ENCODE data around the gene PTF1A.

PTF1A gene

GRCh38 chr10:23186697-23187096 lies 5.4 kb upstream of the PTF1A start:
- no peak for DNase-seq (ENCODE audit: low spot score)

- DNase-seq (ENCODE audit: low spot score), result no peak
Measured at GRCh38 chr10:23187155-23187554, 5.0 kb upstream of the PTF1A start.

GRCh38 chr10:23189024-23189423 lies 3.1 kb upstream of the PTF1A start:
- DNase-seq (ENCODE audit: low spot score), result no peak

GRCh38 chr10:23190872-23191763 lies 994 bp upstream of the PTF1A start:
- DNase-seq (ENCODE audit: low spot score), result no peak

- DNase-seq (ENCODE audit: low spot score), result no peak
Measured at GRCh38 chr10:23192712-23193434, 761 bp downstream of the PTF1A start.

GRCh38 chr10:23193435-23194074 lies 1.4 kb downstream of the PTF1A start:
- no peak for DNase-seq (ENCODE audit: low spot score)

- no peak for DNase-seq (ENCODE audit: low spot score)
Measured at GRCh38 chr10:23194471-23194965, 2.4 kb downstream of the PTF1A start.

GRCh38 chr10:23194966-23195845 lies 3.1 kb downstream of the PTF1A start:
- DNase-seq (ENCODE audit: low spot score), result no peak

GRCh38 chr10:23195846-23196600 lies 3.9 kb downstream of the PTF1A start:
- no peak for DNase-seq (ENCODE audit: low spot score)

GRCh38 chr10:23196915-23197314 lies 4.8 kb downstream of the PTF1A start:
- no peak for DNase-seq (ENCODE audit: low spot score)

- no peak for DNase-seq (ENCODE audit: low spot score)
Measured at GRCh38 chr10:23197416-23197861, 5.3 kb downstream of the PTF1A start.

- DNase-seq (ENCODE audit: low spot score), result no peak
Measured at GRCh38 chr10:23198610-23198939, 6.5 kb downstream of the PTF1A start.

GRCh38 chr10:23198940-23199767 lies 7.0 kb downstream of the PTF1A start:
- no peak for DNase-seq (ENCODE audit: low spot score)

- DNase-seq (ENCODE audit: low spot score), result no peak
Measured at GRCh38 chr10:23199768-23200511, 7.8 kb downstream of the PTF1A start.

GRCh38 chr10:23200586-23200985 lies 8.5 kb downstream of the PTF1A start:
- DNase-seq (ENCODE audit: low spot score), result no peak

- no peak for DNase-seq (ENCODE audit: low spot score)
Measured at GRCh38 chr10:23200997-23201652, 9.0 kb downstream of the PTF1A start.

- no peak for DNase-seq (ENCODE audit: low spot score)
Measured at GRCh38 chr10:23201837-23202236, 9.7 kb downstream of the PTF1A start.

GRCh38 chr10:23202779-23203178 lies 10.7 kb downstream of the PTF1A start:
- DNase-seq (ENCODE audit: low spot score), result no peak
